Stimulated activated CD4-positive, alpha-beta T cell treated with anti-CD3 and anti-CD28 coated beads, Interleukin-15, amount 100 ng/mL, for 48 hours (primary cell): ENCODE results near the gene IMPA2.
A peak's percentile ranks its signal among the peaks of the same experiment; 100 is the strongest.
"Not testable (repeated sequence)": the region's sequence is repeated elsewhere in the genome, so short reads cannot be mapped to it uniquely, and the experiment has no call there.

Experiments used
- DNase-seq, 2 donors: peaks; one replicate each; pipeline ENCODE4 v3.0.0-alpha.2; 2020; ENCODE audit warnings: low read depth in 2 of 2

Gene IMPA2

DNA sequence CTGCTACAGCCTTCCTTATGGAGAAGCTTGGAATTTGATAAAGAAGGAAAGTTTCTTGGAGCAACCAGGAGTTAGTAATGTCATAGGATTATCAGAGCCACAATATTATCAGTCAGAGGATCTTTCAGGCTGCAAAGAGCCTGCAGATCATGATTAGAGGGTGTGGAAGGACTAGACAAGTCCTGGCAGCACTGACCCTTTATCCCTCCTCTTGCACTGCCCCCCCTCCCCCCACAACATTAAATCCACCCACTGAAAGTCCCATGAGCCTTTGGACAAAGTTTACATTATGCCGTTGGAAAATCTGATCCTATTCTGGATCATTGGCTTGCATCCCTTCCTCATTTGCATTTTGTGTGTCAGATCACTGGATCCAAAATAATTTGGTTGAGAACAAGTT, 18.7 kb upstream of the IMPA2 start:
- no peak for DNase-seq

DNA sequence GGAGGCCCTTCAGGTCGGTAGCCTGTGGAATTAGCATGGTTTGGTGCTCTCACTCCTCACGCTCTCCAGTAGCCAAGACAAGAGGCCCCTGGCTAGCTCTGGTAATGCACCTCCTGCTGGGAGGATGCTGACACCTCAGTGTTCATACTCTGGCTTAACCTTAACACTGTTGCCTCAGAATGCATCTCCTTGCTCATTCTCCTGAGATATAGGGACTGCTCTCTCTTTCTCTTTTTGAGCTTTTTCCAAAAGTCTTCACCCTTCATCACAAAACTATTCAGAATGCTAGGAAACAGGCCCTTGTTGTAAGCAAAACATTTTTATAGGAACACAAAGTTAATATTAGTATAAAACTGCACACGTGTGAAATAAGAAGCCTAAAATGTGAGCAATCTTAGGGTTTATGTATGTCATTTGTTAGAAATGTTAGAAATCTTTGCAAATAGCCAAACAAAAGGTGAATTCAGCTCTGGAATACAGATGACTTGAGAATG, 17.3 kb upstream of the IMPA2 start:
- DNase-seq: no peak

DNA sequence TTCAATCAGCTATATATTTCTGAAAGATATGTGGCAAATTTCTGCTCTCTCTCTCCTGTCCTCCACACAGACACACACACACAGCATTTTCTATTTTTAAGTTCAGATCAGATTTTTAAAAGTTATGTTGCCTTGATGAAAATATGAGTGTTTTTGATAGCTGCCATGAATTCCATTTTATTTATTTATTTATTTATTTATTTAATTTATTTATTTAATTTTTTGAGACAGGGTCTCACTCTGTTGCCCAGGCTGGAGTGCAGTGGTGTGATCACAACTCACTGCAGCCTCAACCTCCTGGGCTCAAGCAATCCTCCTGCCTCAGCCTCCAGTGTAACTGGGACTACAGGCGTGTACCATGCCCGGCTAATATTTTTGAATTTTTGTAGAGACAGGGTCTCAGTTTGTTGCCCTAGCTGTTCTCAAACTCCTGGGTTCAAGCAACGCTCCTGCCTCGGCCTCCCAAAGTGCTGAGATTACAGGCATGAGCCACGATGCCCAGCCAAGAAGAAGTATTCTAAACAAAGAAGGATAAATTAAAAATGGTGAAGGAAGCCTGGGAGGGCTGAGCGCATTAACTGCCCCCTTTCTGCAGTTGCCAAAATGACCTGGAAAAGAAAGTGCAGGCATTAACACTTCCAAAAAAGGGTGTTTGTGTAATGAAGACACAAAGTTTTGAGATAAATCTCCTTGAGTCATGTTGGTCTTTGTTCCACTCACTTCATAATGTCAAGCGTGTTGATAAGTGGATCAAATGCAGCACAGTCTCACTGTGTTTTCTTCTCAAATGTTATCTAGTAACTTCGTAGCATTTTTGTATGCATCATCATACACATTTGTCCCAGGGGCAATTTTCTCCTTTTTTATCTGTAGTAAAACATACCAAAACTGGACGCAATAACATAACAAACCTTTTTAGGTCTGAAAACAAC, 11.1 kb upstream of the IMPA2 start:
- DNase-seq: no peak

DNA sequence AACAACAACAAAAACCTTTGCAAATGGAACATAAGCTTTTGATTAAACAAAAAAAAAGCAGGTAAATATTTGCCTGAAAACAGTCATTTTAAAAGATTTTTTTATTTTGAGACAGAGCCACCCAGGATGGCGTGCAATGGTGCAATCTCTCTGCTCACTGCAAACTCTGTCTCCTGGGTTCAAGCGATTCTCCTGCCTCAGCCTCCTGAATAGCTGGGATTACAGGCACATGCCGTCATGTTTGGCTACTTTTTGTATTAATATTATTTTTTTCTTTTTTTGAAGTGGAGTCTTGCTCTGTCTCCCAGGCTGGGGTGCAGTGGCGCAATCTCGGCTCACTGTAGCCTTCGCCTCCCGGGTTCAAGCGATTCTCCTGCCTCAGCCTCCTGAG, 10.5 kb upstream of the IMPA2 start:
- not testable (repeated sequence) for DNase-seq

DNA sequence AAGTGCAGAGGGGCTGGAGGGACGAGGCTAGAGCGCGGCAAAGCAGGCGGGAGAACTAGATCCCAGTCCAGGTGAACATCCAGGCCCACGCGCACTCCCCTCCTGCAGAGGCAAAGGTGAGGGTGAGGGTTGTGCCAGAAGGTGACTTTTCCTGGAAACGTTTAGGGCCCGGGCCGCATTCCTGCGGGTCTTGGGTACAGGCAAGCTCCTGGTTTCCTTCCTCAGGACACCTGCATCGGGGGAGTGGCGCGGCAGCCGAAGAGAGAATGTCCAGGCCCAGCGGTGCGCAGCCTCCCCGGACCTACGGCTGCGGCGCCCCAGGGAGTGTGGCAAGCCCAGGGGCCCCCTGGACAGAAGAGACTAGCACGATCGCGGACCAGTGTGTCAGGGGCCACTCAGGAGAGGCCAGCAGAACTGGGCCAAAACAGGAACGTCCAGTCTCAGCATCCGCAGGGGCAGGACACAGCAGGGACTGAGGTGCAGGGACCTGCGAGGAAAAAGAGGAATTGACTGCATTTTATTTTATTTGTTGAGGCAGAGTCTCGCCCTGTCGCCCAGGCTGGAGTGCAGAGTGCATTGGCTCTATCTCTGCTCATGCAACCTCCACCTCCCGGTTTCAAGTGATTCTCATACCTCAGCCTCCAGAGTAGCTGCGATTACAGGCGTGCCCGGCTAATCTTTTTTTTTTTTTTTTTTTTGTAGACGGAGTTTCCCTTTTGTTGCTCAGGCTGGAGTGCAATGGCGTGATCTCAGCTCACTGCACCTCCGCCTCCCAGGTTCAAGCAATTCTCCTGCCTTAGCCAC, 8.7 kb upstream of the IMPA2 start:
- no peak for DNase-seq

DNA sequence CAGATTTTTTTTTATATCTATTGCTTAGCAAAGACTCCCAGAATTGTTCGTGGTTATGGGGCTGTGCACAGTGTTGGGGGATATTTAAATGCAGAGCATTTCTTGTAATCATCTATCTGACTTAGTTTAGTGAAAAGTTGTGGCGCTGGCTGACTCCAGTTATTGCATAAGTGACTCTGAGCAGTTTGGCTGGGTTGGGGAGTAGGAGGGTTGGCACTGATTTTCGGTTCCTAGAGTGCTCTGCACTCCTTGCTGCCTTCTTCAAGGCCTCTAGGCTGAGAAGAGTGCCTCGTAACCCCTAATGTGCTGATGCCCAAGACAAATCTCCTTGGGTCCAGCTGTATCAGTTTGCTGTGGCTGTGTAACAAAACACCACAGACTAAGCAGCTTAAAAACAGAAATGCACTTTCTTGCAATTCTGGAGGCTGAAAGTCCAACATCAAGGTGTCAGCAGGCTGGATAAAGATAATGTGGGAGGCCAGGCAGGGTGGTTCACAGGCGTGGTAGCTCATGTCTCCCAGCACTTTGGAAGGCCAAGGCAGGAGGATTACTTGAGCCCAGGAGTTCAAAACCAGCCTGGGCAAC, 6.5 kb upstream of the IMPA2 start:
- DNase-seq: no peak

DNA sequence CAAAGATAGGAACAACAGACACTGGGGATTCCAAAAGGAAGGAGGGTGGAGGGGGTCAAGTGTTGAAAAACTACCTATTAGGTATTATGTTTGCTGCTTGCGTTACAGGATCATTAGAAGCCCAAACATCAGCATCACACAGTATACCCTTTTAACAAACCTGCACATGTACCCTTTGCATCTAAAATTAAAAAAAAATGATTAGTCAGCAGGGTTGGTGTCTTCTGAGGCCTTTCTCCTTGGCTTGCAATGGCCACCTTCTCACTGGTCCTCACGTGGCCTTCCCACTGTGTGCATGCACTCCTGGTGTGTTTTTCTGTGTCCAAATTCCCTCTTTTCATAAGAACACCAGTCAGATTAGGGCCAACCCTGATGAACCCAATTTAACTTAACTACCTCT, 5.6 kb upstream of the IMPA2 start:
- no peak for DNase-seq

DNA sequence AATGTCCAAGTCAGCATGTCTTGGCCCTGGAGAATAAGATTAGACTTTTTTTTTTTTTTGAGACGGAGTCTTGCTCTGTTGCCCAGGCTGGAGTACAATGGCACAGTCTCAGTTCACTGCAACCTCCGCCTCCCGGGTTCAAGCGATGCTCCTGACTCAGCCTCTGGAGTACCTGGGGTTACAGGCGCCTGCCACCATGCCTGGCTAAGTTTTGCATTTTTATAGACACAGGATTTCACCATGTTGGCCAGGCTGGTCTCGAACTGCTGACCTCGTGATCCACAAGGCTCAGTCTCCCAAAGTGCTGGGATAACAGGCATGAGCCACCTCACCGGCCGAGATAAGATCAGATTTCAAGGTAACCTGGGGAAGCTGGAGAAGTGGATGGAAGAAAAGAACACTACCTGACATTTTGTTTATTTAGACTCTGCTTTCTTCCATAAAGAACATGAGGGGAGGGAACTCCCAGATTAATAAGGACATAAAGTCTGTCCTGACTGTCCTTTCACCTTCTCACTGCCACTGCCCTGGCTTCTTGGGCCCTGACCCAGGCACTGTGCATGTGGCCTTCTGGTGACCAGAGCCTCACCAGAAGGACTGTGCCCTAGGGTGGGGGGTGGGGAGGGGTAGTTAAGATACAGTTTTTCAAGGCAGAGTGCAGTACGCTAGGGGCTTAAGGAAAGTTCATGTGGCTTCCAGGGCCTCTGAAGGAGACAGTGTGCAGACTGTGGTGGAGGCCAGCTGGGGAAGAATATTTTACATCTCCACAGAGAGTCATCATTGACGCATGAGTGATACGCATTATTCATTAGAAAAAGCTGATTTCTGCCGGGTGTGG, 4.8 kb upstream of the IMPA2 start:
- DNase-seq: no peak

DNA sequence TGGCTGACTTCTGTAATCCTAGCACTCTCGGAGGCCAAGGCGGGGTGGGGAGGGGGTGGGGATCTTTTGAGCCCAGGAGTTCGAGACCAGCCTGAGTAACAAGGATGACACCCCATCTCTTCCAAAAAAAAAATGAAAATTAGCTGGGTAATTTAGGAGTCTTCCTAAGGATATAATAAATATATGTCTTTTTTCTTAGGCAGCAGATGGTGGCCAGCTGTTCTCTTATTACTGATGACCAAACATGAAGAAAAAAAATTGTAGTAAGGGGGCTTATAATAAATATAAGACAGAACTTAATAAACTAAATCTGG, 4.2 kb upstream of the IMPA2 start:
- no peak for DNase-seq

DNA sequence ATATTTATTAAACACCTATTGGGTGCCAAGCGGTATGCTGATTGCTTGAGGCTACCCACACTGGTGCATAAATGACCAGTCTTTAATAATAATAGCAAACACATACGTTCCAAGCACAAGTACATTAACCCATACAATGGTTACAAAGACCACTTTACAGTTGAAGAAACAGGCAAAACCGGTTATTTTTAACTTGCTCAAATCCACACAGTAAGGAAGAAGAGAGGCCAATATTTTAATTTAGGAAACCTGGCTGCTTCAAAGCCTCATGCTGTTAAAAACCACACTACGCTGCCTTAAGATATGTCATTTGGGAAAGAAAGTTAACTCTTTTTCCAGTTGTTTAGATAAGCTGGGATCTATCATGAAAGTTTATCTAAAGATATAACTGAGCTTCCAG, 2.4 kb upstream of the IMPA2 start:
- no peak for DNase-seq

DNA sequence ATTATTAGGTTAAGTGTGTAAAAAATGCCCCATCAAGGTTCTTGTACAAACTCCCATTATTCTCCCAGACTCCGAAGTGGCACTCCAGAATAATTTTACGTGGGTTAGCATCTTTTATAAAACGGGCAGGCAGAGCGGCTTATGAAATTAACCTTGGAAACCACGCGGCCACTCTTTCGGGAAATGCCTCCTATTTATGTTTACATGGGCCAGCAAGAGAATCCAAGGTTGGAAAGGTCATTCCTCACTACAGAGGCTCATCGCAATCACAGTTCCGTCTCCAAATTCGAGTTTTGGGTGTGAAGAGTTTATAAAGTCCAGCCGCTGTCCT, 1.2 kb upstream of the IMPA2 start:
- DNase-seq: no peak

DNA sequence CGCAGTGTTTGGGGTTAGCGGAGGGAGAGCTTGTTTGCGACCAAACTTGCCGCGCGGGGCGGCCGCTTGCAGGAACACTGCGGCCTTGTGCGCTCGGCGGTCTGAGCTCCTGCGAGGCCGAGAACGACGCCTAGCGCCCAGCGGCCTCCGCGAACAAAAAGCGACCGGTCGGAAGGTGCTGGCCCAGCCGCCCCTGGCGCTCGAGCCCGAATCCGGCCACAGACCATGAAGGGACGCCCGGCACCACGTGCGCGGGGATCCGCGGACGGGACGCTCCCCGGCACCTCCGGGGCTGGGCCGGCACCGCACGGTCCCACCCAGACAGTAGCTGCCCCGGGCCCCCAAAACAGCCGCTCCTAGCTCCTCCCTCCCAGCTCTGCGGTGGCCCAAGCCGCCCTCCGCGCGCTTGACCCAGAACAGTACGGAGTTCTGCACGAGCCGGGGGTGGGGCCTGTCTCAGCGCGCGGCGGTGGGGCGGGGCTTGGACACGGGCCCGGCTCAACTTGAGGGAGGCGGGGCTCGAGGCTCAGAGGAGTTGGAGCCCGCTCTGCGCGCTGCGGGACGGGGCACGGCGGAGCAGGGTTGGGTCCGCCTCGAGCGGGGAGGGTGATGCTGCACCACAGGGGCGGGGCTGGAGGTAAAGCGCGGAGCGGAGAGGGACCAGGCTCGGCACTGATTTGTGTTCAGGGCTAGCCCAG, 664 bp upstream of the IMPA2 start:
- peak; percentile 96 to 97 for DNase-seq

DNA sequence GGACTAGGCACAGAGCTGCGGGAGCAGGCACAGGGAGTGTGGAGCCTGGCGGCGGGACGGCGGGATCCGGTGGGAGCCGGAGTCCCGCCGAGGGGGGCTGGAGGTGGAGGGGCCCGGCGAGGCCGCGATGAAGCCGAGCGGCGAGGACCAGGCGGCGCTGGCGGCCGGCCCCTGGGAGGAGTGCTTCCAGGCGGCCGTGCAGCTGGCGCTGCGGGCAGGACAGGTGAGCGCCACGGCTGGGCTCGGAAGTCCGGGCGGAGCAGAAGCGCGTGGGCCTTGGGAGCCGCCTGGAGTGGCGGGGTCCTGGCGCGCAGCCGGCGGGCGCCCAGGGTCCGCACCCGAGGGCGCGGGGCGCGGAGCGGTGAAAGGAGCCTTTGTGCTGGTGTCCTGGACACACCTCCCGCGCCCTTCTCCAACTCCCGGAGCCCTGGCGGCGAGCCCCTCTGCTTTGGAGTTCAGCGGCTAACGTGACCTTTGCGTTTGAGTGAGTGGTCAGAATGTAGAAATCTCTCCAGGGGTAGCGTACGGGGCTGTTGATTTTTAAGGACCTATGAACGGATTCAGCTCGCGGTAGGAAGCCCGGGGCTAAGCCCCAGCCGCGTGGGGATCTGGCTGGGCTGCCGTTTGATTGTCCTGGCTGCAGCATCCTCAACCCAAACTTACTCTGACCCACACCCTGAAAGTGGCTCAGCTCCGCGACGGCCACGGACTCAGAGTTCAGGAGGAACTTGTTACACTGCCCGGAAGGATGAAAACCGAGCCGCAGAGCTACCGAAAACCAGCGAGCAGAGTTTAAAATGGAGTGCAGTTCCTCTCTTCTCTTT, 448 bp downstream of the IMPA2 start:
- no peak for DNase-seq

DNA sequence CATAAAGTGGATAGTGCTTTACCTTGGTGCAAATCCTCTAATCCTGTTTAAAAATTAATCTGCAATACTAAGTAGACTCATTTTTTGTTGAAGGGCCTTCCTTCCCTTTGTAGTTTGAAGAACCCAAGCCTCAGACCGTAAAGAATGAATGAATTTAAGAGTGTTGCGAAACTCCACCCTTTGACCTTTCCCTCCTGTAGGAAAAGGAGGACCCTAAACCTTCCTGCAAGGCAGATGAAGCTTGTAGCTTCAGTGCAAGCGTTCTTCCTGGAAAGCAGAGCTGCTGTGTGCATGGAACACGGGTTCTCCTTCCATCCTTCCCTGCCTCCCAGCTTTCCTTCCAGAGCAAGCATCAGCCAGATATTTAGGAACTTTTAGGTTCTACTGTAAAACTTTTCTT, 1.7 kb downstream of the IMPA2 start:
- DNase-seq: no peak

DNA sequence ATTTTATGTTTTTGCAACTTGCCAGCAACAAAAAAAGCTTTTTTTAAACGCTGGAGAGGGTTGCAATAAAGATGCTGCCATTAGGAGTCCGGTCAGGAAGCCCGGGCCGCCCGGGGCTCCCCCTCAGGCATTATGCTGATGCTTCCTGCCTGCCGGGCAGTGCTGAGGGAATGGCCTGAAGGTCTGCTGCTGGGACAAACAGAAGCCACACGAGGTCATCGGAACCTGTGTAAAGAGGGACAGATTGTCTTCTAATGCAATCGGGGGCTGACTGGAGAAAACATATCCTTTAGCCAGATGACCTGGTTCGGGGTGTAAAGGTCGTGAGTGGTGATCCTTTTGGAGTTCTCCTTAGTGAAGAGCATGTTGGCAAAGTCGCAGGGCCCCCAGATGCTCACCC, 2.3 kb downstream of the IMPA2 start:
- no peak for DNase-seq

DNA sequence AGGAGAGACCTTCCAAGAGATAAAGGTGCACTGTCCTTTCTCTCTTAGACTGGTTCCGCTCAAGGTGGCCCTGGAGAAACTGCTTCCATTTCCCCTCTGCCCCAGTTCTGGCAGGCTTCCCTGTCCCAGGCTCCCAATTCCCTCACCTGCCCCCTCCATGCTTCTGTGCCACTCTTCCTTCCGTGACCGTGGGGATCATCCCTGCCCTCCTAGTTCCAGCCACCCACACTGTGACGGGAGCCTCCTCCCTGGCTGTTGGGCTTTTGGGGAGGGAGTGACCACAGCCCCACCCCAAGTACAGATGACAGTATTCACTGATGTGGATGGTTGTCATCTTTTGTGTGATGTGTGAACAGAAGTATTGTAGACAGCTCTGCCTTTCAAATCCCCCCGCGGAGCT, 2.8 kb downstream of the IMPA2 start:
- DNase-seq: no peak

DNA sequence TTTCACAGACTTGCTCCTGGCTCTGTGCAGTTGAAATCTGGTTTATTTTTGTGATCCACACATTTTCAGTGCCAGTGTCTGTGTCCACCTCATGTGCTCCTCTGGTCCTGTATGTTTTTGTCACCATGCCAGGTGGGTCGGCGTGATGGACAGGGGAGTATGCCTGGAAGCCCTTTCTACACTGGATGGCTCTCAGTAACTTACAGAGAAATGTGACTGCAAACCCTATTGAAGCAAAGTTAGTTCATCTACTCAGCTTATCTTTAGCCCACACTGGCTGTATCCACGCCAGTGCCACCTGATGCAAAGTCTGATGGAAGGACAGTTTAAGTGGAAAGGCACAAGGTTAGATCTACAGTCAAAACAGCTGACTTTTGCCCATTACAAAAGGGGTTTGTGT, 4.3 kb downstream of the IMPA2 start:
- no peak for DNase-seq

DNA sequence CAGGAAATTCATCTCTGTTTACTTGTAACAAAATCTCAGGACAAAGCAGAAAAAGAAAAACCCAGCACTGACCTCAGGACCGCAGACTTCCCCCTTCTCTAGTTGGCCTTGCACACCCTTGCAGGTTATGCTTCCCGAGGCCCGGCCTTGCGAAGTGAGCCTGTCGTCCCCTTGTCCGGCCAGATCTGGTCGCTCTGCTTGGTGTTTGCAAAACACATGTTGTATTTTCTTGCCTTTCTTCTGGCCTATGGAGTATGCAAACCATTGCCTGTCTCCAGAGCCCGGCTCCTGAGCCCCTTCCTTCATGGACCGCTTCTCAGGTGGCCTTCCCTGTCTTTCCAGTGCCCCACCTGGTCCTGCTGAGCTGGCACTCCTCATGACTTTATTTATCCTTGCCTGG, 4.8 kb downstream of the IMPA2 start:
- DNase-seq: no peak

DNA sequence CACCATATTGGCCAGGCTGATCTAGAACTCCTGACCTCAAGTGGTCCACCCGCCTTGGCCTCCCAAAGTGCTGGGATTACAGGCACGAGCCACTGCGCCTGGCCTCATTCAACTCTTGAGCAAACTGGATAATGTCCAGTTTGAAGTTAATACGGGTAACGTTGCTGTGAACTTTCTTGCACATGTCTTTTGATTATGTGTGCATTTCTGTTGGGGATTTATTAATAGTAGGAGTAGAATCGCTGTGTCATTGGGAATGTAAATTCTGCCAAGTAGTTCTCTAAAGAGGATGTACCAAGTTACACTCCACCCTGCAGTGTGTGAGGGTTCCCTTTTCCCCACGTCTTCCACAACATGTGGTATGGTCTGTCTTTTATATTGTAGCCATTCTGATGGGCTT, 6.2 kb downstream of the IMPA2 start:
- no peak for DNase-seq

DNA sequence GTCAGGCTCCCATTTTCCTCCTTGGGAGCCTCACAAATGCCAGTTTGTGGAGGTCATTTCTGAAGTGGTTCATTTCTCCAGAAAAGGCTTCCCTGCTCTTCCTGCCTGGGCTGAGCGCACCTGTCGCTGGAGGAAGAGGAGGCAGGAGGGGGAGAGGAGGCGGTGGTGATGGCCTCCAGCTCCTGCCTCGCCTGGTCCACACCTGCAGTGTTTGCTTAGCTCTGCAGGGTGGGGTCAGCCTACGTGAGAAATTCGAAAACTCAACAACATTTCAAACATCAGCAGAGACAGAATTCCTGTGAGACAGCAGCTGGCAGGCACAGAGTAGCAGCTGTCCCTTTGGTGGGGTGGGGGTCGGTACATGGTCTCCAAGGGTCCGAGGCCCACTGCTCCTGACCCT, 7.9 kb downstream of the IMPA2 start:
- DNase-seq: no peak
